Mesenchymal stem cell (in vitro differentiated cells and primary cell): Measurements from ENCODE around the gene SHISA8.

Source experiments
- DNase-seq: peaks from one replicate; pipeline ENCODE4 v3.0.0-alpha.2; 2013
- H2AFZ ChIP-seq: one replicate; pipeline ENCODE4 v1.6.1; 2013; ENCODE audit warnings: low read depth, mild to moderate bottlenecking, control low read depth, inconsistent platforms, low read length, moderate library complexity
- H2AK5ac ChIP-seq: 2 replicates; pipeline ENCODE4 v1.6.1; 2013; ENCODE audit warnings: low read length, moderate library complexity, mild to moderate bottlenecking, inconsistent platforms; ENCODE audit not compliant: severe bottlenecking
- H2BK120ac ChIP-seq: one replicate; pipeline ENCODE4 v1.6.1; 2013; ENCODE audit warnings: low read depth, mild to moderate bottlenecking, inconsistent platforms, low read length, moderate library complexity
- H2BK12ac ChIP-seq, 2 experiments: one replicate each; pipeline ENCODE4 v1.6.1; 2013; ENCODE audit warnings: inconsistent platforms in 2 of 2, low read length in 2 of 2, mild to moderate bottlenecking in 2 of 2, moderate library complexity in 2 of 2, control low read depth in 1 of 2
- H2BK15ac ChIP-seq: one replicate; pipeline ENCODE4 v1.6.1; 2013; ENCODE audit warnings: mild to moderate bottlenecking, low read depth, inconsistent platforms; ENCODE audit not compliant: poor library complexity, severe bottlenecking
- H2BK5ac ChIP-seq: 2 replicates; pipeline ENCODE4 v1.6.1; 2013; ENCODE audit warnings: low read depth, mild to moderate bottlenecking, low read length, control low read depth, inconsistent platforms; ENCODE audit not compliant: poor library complexity, severe bottlenecking
- H3K14ac ChIP-seq, 2 experiments: one replicate each; pipeline ENCODE4 v1.6.1; 2013; ENCODE audit warnings: inconsistent platforms in 2 of 2, low read length in 2 of 2, control low read depth in 1 of 2, mild to moderate bottlenecking in 1 of 2, moderate library complexity in 1 of 2
- H3K18ac ChIP-seq, 2 experiments: one replicate each; pipeline ENCODE4 v1.6.1; 2013; ENCODE audit warnings: inconsistent platforms in 2 of 2, low read length in 2 of 2, control low read depth in 1 of 2, low read depth in 1 of 2, mild to moderate bottlenecking in 1 of 2
- H3K23ac ChIP-seq, 2 experiments: one replicate each; pipeline ENCODE4 v1.6.1; 2013; ENCODE audit warnings: inconsistent platforms in 2 of 2, low read length in 2 of 2, mild to moderate bottlenecking in 2 of 2, moderate library complexity in 2 of 2, control low read depth in 1 of 2
- H3K27ac ChIP-seq: 2 replicates; pipeline ENCODE4 v1.5.1; 2013; ENCODE audit warnings: mild to moderate bottlenecking, moderate library complexity, low read length, control low read depth, inconsistent platforms; ENCODE audit not compliant: poor library complexity, severe bottlenecking
- H3K27me3 ChIP-seq, 2 experiments: 2 replicates each; pipeline versions ENCODE4 v1.6.1 to v1.7.0; 2013; ENCODE audit warnings: low read length in 2 of 2, mild to moderate bottlenecking in 2 of 2, moderate library complexity in 2 of 2, control low read depth in 1 of 2, inconsistent platforms in 1 of 2; ENCODE audit not compliant: control insufficient read depth in 1 of 2, insufficient read depth in 1 of 2
- H3K36me3 ChIP-seq, 2 experiments: 2 replicates each; pipeline versions ENCODE4 v1.6.1 to v1.7.0; 2013; ENCODE audit warnings: low read length in 2 of 2, control low read depth in 1 of 2, inconsistent platforms in 1 of 2, low read depth in 1 of 2, mild to moderate bottlenecking in 1 of 2; ENCODE audit not compliant: insufficient read depth in 2 of 2, control insufficient read depth in 1 of 2
- H3K4ac ChIP-seq, 2 experiments: one replicate each; pipeline ENCODE4 v1.6.1; 2013; ENCODE audit warnings: inconsistent platforms in 2 of 2, low read length in 2 of 2, mild to moderate bottlenecking in 2 of 2, moderate library complexity in 2 of 2, control low read depth in 1 of 2, low read depth in 1 of 2
- H3K4me1 ChIP-seq: 2 replicates; pipeline ENCODE4 v1.6.1; 2013; ENCODE audit warnings: low read depth, low read length, control low read depth; ENCODE audit not compliant: control insufficient read depth, insufficient read depth
- H3K4me2 ChIP-seq: 2 replicates; pipeline ENCODE4 v1.6.1; 2013; ENCODE audit warnings: low read length, mild to moderate bottlenecking, inconsistent platforms; ENCODE audit not compliant: poor library complexity, severe bottlenecking
- H3K4me3 ChIP-seq, 2 experiments: 2 replicates each; pipeline versions ENCODE4 v1.5.1 to v1.7.0; 2013; ENCODE audit warnings: low read length in 2 of 2, mild to moderate bottlenecking in 2 of 2, control low read depth in 1 of 2, low read depth in 1 of 2; ENCODE audit not compliant: insufficient read depth in 1 of 2
- H3K79me1 ChIP-seq: replicated peaks from 2 replicates; pipeline ENCODE4 v1.6.1; 2013; ENCODE audit warnings: mild to moderate bottlenecking, control low read depth, low read length, inconsistent platforms; ENCODE audit not compliant: poor library complexity, severe bottlenecking
- H3K9ac ChIP-seq: 2 replicates; pipeline ENCODE4 v1.7.0; 2013; ENCODE audit warnings: mild to moderate bottlenecking, low read length, moderate library complexity
- H3K9me3 ChIP-seq: 2 replicates; pipeline ENCODE4 v1.7.0; 2013; ENCODE audit warnings: mild to moderate bottlenecking, low read length; ENCODE audit not compliant: control insufficient read depth
- H4K8ac ChIP-seq: one replicate; pipeline ENCODE4 v1.6.1; 2013; ENCODE audit warnings: inconsistent platforms, mild to moderate bottlenecking, low read length, moderate library complexity
- H4K91ac ChIP-seq: one replicate; pipeline ENCODE4 v1.6.1; 2013; ENCODE audit warnings: mild to moderate bottlenecking, low read length, inconsistent platforms
- WGBS: methylation state at CpG from one replicate; pipeline ENCODE4 v1.1.7; 2013; ENCODE audit warnings: mixed read lengths; 5-methylcytosine and 5-hydroxymethylcytosine counted together

Gene SHISA8

DNA sequence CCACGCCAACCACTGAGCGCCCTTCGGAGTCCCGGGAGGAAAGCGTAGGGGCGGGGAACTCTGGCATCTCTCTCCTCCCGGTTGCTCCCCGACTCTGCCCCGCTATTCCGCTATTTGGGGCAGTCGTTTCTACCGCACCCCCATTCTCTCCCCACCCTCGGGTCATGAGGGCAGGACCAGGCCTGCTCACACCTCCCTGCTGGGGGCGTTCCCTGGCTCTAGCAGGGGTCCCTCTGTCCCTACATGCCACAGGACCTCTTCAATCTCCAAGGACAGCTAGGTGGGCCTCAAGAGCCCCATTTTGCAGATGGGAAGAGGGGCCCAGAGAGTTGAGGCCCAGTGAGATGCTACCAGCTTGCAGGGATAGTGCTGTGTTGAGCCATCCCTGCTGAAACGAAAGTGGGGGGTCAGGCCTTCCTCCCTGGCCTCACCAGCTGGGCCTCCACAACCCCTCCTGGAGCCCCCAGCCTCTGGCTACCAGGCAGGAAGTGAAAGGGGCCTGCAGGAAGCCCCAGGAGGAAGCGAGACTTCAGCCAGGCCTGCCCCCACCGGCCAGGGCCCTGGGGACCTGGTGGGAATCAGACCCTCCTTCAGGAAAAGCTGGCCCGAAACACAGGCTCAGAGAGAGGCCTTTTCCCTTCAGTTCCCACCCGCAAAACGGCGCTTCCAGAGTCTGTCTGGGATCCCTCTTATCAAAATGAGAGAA lies 5.5 kb upstream of the SHISA8 start:
- Histone ChIP-seq H2BK15ac (no peak overlapping the region), H3K14ac (no peak overlapping the region), H3K23ac (no peak overlapping the region), H3K18ac (no peak overlapping the region), H3K9ac (no peak overlapping the region), H2BK120ac (no peak overlapping the region), H3K4ac (no peak overlapping the region), H3K79me1 (no peaks in the 10 kb centered on the region), H3K4me1 (peaks cover 27% of the 10 kb centered on the region), H2BK12ac (no peak overlapping the region), H4K8ac (no peak overlapping the region), H4K91ac (no peak overlapping the region), H3K36me3 (no peaks in the 10 kb centered on the region), H2AK5ac (peak overlapping the region; percentile 43), H3K27me3 (peaks cover 26 to 52% of the 10 kb centered on the region in 2 experiments), H3K27ac (no peak overlapping the region), H2BK5ac (no peak overlapping the region), H3K9me3 (no peaks in the 10 kb centered on the region), H3K4me2 (no peak overlapping the region), H3K4me3 (no peak overlapping the region), H2AFZ (no peak overlapping the region)
- DNase-seq, result no peak
- WGBS, result 79% methylated on average over 21 of the region's 21 CpGs

DNA sequence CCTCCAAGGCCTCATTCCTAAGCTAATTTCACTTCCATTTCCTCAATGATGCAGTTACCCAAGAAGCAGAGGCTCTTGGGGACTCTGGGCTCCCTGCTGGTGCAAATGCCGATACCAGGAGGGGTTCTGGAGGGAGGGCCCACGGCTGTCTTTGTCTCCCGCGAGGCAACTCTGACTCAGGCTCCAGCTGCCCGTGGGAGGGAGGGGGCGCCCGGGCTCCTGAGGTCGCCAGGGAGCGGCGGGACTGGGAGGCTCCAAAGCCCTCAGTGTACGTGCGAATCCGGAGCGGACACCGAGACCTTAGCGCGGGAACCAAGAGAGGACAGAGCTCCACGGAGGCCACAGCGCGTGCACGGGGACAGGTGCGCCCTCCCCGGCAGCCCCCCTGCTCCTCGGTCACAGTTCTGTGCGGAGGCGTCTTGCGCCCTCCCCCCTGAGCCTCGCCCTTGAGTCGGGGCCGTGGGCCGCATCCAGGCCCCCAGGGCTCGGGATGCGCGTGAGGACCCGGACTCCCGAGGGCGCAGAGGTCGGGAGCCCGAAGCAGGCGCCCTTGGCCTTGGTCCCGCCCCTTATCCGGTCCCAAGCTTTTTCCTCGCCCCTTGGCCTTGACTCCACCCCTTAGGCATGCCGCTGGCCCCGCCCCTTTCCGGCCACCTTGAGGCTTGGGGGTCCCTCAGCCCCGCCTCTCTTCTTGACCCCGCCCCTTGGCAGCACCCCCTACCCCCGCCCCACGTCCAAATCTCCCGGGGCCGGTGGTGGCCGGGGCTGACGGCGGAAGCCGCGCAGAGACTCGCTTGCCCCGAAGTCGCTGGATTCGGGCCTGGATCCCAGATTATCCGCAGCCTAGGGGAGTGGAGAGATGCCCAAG lies 4.7 kb upstream of the SHISA8 start:
- Histone ChIP-seq H3K27me3 (peaks cover 24 to 52% of the 10 kb centered on the region in 2 experiments), H3K4ac (no peak overlapping the region), H2BK15ac (no peak overlapping the region), H2BK120ac (no peak overlapping the region), H3K36me3 (no peaks in the 10 kb centered on the region), H3K4me2 (peak overlapping the region; percentile 88), H3K18ac (peak overlapping the region; percentile 24 to 78), H3K14ac (no peak overlapping the region), H4K8ac (peak overlapping the region; percentile 43), H2AFZ (peak overlapping the region; percentile 53), H2BK5ac (no peak overlapping the region), H3K9me3 (no peaks in the 10 kb centered on the region), H2BK12ac (no peak overlapping the region), H3K23ac (peak overlapping the region in 1 of 2 experiments; percentile 49), H2AK5ac (no peak overlapping the region), H4K91ac (peak overlapping the region; percentile 37), H3K27ac (no peak overlapping the region), H3K4me3 (peak overlapping the region; percentile 37 to 72), H3K4me1 (peaks cover 33% of the 10 kb centered on the region), H3K9ac (no peak overlapping the region), H3K79me1 (no peaks in the 10 kb centered on the region)
- 14% methylated on average over 56 of the region's 62 CpGs for WGBS
- DNase-seq, result peak; percentile 50

DNA sequence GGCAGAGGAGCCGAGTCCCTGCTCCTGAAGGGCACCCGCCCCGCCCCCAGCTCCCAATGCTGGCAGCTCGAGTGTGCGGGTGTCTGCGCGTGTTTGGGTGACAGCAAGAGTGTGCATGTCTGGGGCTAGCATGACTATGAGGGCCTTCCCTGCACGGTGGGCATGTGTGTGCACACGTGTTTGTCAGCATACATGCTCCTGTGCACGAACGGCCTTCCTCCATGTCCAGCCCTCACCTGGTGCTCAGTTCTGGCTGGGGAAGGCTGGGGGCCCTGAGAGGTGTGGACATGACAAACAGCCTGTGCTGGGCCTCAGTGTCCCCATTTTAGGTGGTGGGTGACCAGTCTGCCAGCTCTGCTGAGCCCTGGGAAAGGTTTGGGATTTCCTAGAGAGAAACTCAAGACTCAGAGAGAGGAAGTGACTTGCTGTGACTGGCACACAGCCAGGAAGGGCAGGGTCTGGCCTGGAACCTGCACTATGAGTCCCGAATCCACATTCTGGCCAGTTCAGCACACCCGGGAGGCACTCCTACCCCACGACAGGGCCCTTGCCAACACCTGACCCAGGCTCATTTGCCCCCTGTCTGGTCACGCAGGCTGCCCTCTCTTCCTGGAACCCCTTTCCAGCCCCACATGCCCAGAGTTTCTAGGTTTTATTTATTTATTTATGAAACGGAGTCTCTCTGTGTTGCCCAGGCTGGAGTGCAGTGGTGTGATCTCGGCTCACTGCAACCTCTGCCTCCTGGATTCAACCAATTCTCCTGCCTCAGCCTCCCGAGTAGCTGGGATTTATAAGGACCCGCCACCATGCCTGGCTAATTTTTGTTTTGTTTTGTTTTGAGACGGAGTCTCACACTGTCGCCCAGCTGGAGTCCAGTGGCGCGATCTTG lies 3.3 kb upstream of the SHISA8 start:
- Histone ChIP-seq H2AFZ (no peak overlapping the region), H3K36me3 (no peaks in the 10 kb centered on the region), H3K27me3 (peaks cover 32 to 58% of the 10 kb centered on the region in 2 experiments), H4K8ac (no peak overlapping the region), H3K4me2 (no peak overlapping the region), H3K4me1 (peaks cover 41% of the 10 kb centered on the region), H2BK120ac (no peak overlapping the region), H2AK5ac (no peak overlapping the region), H3K4ac (no peak overlapping the region), H3K4me3 (no peak overlapping the region), H3K9ac (no peak overlapping the region), H3K14ac (peak overlapping the region in 1 of 2 experiments; percentile 64), H2BK15ac (no peak overlapping the region), H3K27ac (no peak overlapping the region), H2BK5ac (no peak overlapping the region), H3K9me3 (no peaks in the 10 kb centered on the region), H3K18ac (peak overlapping the region in 1 of 2 experiments; percentile 32), H2BK12ac (no peak overlapping the region), H4K91ac (no peak overlapping the region), H3K79me1 (no peaks in the 10 kb centered on the region), H3K23ac (peak overlapping the region in 1 of 2 experiments; percentile 51)
- peak; percentile 52 for DNase-seq
- 80% methylated on average over 22 of the region's 23 CpGs for WGBS
